Measurements from ENCODE around the gene DTHD1. TPM values are rescaled to one million over a fixed set of nuclear protein-coding genes. Genes with fewer than 3 reads are reported as not detected.

DTHD1 gene
- total RNA-seq, 1 experiment from 2014 or later = not detected

- Histone ChIP-seq H3K27me3 (replicated peaks; ENCODE audit: insufficient read depth, low read depth, low read length, poor library complexity) (no peaks in the 10 kb centered on the region), H3K9me3 (ENCODE audit: low read depth, low read length, poor library complexity, severe bottlenecking) (no peaks in the 10 kb centered on the region), H3K27ac (ENCODE audit: low read depth, low read length, poor library complexity, severe bottlenecking) (no peak overlapping the region), H3K4me3 (ENCODE audit: low read depth, low read length, poor library complexity, severe bottlenecking) (no peak overlapping the region), H3K4me1 (ENCODE audit: insufficient read depth, low read length, poor library complexity, severe bottlenecking) (no peaks in the 10 kb centered on the region), H3K36me3 (ENCODE audit: insufficient read depth, low read length, poor library complexity, severe bottlenecking) (no peaks in the 10 kb centered on the region)
- no TSS peak for BruUV-seq (replicated peaks)
- DNase-seq (ENCODE audit: low spot score) = no peak
- intact Hi-C loops (cut with micrococcal nuclease; ENCODE audit: unreplicated experiment) = no loop called here
- TF ChIP-seq CTCF (conservative IDR thresholded peaks at IDR 0.05; ENCODE audit: low read depth, low read length) = no peak
- no peak for TF ChIP-seq EZH2 (IDR thresholded peaks at IDR 0.05; ENCODE audit: borderline replicate concordance, low read depth, low read length, poor library complexity, severe bottlenecking)
- POLR2A ChIA-PET (ENCODE audit: low non-redundant PET) = no interaction called here
- CTCF ChIA-PET = no interaction called here
These were observed 35.2 kb downstream of the DTHD1 start for GRCh38 chr4:36316607-36317006.

- BruUV-seq (replicated peaks) = no TSS peak
- ChIA-PET CTCF (no interaction called here), POLR2A (ENCODE audit: low non-redundant PET) (no interaction called here)
- no peaks in the 10 kb centered on the region for H3K9me3 ChIP-seq (ENCODE audit: low read depth, low read length, poor library complexity, severe bottlenecking)
- no peak for TF ChIP-seq CTCF (conservative IDR thresholded peaks at IDR 0.05; ENCODE audit: low read depth, low read length)
- no peak for TF ChIP-seq EZH2 (IDR thresholded peaks at IDR 0.05; ENCODE audit: borderline replicate concordance, low read depth, low read length, poor library complexity, severe bottlenecking)
- no peak overlapping the region for H3K27ac ChIP-seq (ENCODE audit: low read depth, low read length, poor library complexity, severe bottlenecking)
- no peak for DNase-seq (ENCODE audit: low spot score)
- intact Hi-C loops (cut with micrococcal nuclease; ENCODE audit: unreplicated experiment) = no loop called here
- H3K27me3 ChIP-seq (replicated peaks; ENCODE audit: insufficient read depth, low read depth, low read length, poor library complexity) = no peaks in the 10 kb centered on the region
- H3K4me1 ChIP-seq (ENCODE audit: insufficient read depth, low read length, poor library complexity, severe bottlenecking) = no peaks in the 10 kb centered on the region
- H3K36me3 ChIP-seq (ENCODE audit: insufficient read depth, low read length, poor library complexity, severe bottlenecking) = no peaks in the 10 kb centered on the region
- no peak overlapping the region for H3K4me3 ChIP-seq (ENCODE audit: low read depth, low read length, poor library complexity, severe bottlenecking)
These were observed 36.3 kb downstream of the DTHD1 start for GRCh38 chr4:36317721-36318120.

- Histone ChIP-seq H3K4me1 (ENCODE audit: insufficient read depth, low read length, poor library complexity, severe bottlenecking) (no peaks in the 10 kb centered on the region), H3K9me3 (ENCODE audit: low read depth, low read length, poor library complexity, severe bottlenecking) (no peaks in the 10 kb centered on the region), H3K27me3 (replicated peaks; ENCODE audit: insufficient read depth, low read depth, low read length, poor library complexity) (no peaks in the 10 kb centered on the region), H3K27ac (ENCODE audit: low read depth, low read length, poor library complexity, severe bottlenecking) (no peak overlapping the region), H3K36me3 (ENCODE audit: insufficient read depth, low read length, poor library complexity, severe bottlenecking) (no peaks in the 10 kb centered on the region), H3K4me3 (ENCODE audit: low read depth, low read length, poor library complexity, severe bottlenecking) (no peak overlapping the region)
- no TSS peak for BruUV-seq (replicated peaks)
- POLR2A ChIA-PET (ENCODE audit: low non-redundant PET) = no interaction called here
- intact Hi-C loops (cut with micrococcal nuclease; ENCODE audit: unreplicated experiment) = no loop called here
- DNase-seq (ENCODE audit: low spot score) = no peak
- CTCF ChIA-PET = no interaction called here
- TF ChIP-seq CTCF (conservative IDR thresholded peaks at IDR 0.05; ENCODE audit: low read depth, low read length) (no peak), EZH2 (IDR thresholded peaks at IDR 0.05; ENCODE audit: borderline replicate concordance, low read depth, low read length, poor library complexity, severe bottlenecking) (no peak)
These were observed 38.9 kb downstream of the DTHD1 start for GRCh38 chr4:36320117-36320896.

All from A673 (cell line).